ENCODE results near the gene ESPN. TPM values are rescaled to one million over a fixed set of nuclear protein-coding genes. Genes with fewer than 3 reads are reported as not detected.
A peak's percentile ranks its signal among the peaks of the same experiment; 100 is the strongest.

The ESPN gene
- total RNA-seq, 1 donor from 2014 or later: 0.66 TPM

DNA sequence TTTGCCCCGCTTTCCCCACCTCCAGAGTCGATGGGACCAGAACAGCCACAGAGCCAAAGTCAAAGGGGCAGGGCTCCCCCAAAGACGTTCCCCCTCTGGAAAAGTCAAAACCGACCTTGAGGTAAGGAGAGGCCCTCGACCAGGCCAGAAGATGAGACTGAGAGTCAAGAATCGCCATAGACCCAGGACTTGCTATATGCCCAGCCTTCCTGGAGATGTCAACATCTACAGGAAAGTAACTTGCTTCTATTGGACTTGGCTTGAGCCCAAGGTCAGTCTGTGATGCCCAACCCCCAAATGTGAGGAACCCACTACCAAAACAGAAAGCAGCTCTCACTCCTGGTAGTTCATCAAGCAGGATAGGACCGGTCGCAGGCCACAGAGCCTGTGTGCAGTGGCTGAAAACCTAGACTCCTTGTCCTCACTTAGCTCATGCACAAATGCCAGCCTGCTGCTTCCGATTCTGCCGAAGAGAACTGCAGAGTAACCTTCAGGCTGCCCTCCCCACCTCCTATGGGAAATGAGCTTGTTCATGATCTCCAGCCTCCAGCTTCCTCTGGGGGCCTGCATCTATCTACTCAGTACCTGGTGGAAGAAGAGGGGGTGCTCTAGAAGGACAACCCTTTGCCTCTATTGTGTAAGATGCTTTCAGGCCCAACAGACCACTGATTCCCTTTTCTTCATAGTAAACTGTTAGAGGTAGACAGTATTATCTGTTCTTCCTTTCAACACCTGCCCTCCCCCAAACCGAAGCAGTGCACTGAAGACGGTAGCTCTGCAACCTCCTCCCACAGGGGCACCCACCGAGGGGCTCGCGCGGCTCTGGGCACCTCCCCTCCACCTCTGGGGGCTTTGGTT is 32.4 kb upstream of the ESPN start:
- no peak overlapping the region for H3K27ac ChIP-seq (ENCODE audit: low read depth, low read length)
- no peaks in the 10 kb centered on the region for H3K9me3 ChIP-seq (ENCODE audit: insufficient read depth, low read depth, low read length)
- no peak for TF ChIP-seq EZH2 (IDR thresholded peaks at IDR 0.05; ENCODE audit: insufficient read depth, low read length)
- no peak for TF ChIP-seq CTCF (IDR thresholded peaks at IDR 0.05; ENCODE audit: insufficient read depth, low read depth, low read length)
- peaks cover 14% of the 10 kb centered on the region for H3K4me1 ChIP-seq (ENCODE audit: insufficient read depth, low read length)
- H3K4me3 Mint-ChIP-seq (ENCODE audit: unreplicated experiment): peak overlapping the region; percentile 92
- FAIRE-seq (no peak), DNase-seq (ENCODE audit: low read depth) (no peak)
- H3K36me3 ChIP-seq (ENCODE audit: insufficient read depth, low read length): no peaks in the 10 kb centered on the region
- peaks cover 15% of the 10 kb centered on the region for H3K4me1 Mint-ChIP-seq (ENCODE audit: low read depth, unreplicated experiment)
- H3K79me2 ChIP-seq (ENCODE audit: insufficient read depth, low read length): peaks cover 44% of the 10 kb centered on the region
- no peaks in the 10 kb centered on the region for H3K36me3 Mint-ChIP-seq (ENCODE audit: low read depth, unreplicated experiment)
- H3K4me2 ChIP-seq (ENCODE audit: low read length): peak overlapping the region; percentile 98
- no peaks in the 10 kb centered on the region for H3K27me3 ChIP-seq (ENCODE audit: insufficient read depth, low read length)
- no peaks in the 10 kb centered on the region for H3K9me3 Mint-ChIP-seq (ENCODE audit: unreplicated experiment)
- peak overlapping the region; percentile 62 for H2AFZ ChIP-seq (ENCODE audit: low read depth, low read length)
- peak overlapping the region; percentile 85 for H3K9ac ChIP-seq (ENCODE audit: low read length)
- peak overlapping the region; percentile 76 for H3K4me3 ChIP-seq (ENCODE audit: insufficient read depth, low read depth, low read length)
- peaks cover 1% of the 10 kb centered on the region for H3K27me3 Mint-ChIP-seq (ENCODE audit: low read depth, unreplicated experiment)
- H3K27ac Mint-ChIP-seq (ENCODE audit: unreplicated experiment): peak overlapping the region; percentile 53
- H4K20me1 ChIP-seq (ENCODE audit: insufficient read depth, low read length): peaks cover 25% of the 10 kb centered on the region

- Mint-ChIP-seq H3K27me3 (ENCODE audit: low read depth, unreplicated experiment) (peaks cover 5% of the 10 kb centered on the region), H3K27ac (ENCODE audit: unreplicated experiment) (no peak overlapping the region), H3K36me3 (ENCODE audit: low read depth, unreplicated experiment) (no peaks in the 10 kb centered on the region), H3K4me1 (ENCODE audit: low read depth, unreplicated experiment) (peaks cover 15% of the 10 kb centered on the region), H3K9me3 (ENCODE audit: unreplicated experiment) (no peaks in the 10 kb centered on the region), H3K4me3 (ENCODE audit: unreplicated experiment) (peak overlapping the region; percentile 92)
- DNase-seq (ENCODE audit: low read depth) (no peak), FAIRE-seq (no peak)
- H3K4me3 ChIP-seq (ENCODE audit: insufficient read depth, low read depth, low read length): peak overlapping the region; percentile 76
- peak overlapping the region; percentile 85 for H3K9ac ChIP-seq (ENCODE audit: low read length)
- H2AFZ ChIP-seq (ENCODE audit: low read depth, low read length): peak overlapping the region; percentile 62
- TF ChIP-seq EZH2 (IDR thresholded peaks at IDR 0.05; ENCODE audit: insufficient read depth, low read length): no peak
- TF ChIP-seq CTCF (IDR thresholded peaks at IDR 0.05; ENCODE audit: insufficient read depth, low read depth, low read length): no peak
- H3K36me3 ChIP-seq (ENCODE audit: insufficient read depth, low read length): no peaks in the 10 kb centered on the region
- peaks cover 38% of the 10 kb centered on the region for H3K79me2 ChIP-seq (ENCODE audit: insufficient read depth, low read length)
- peak overlapping the region; percentile 19 for H3K27ac ChIP-seq (ENCODE audit: low read depth, low read length)
- peak overlapping the region; percentile 98 for H3K4me2 ChIP-seq (ENCODE audit: low read length)
- H4K20me1 ChIP-seq (ENCODE audit: insufficient read depth, low read length): peaks cover 20% of the 10 kb centered on the region
- no peaks in the 10 kb centered on the region for H3K9me3 ChIP-seq (ENCODE audit: insufficient read depth, low read depth, low read length)
- H3K4me1 ChIP-seq (ENCODE audit: insufficient read depth, low read length): peaks cover 14% of the 10 kb centered on the region
- H3K27me3 ChIP-seq (ENCODE audit: insufficient read depth, low read length): peaks cover 2% of the 10 kb centered on the region
Observed at GRCh38 chr1:6392809-6393399, 31.7 kb upstream of the ESPN start.
